ENCODE data around the gene ACSS1. TPM values are rescaled to one million over a fixed set of nuclear protein-coding genes. Genes with fewer than 3 reads are reported as not detected.

Gene ACSS1
- total and polyA plus RNA-seq, 2 experiments from 2014 or later, result not detected

GRCh38 chr20:25018425-25018824 lies 39.5 kb downstream of the ACSS1 start:
- Histone ChIP-seq H3K36me3 (no peaks in the 10 kb centered on the region), H3K4me1 (ENCODE audit: low read depth) (no peaks in the 10 kb centered on the region), H3K9me3 (ENCODE audit: low read depth) (no peaks in the 10 kb centered on the region), H3K27me3 (no peaks in the 10 kb centered on the region), H3K27ac (no peak overlapping the region), H3K4me3 (no peak overlapping the region)
- TF ChIP-seq CTCF (IDR thresholded peaks at IDR 0.05; ENCODE audit: low read depth, low read length), result no peak
- DNase-seq (ENCODE audit: low read depth in 1 of 2, low spot score in 1 of 2), result no peak

GRCh38 chr20:25017257-25017803 lies 40.6 kb downstream of the ACSS1 start:
- H3K4me1 ChIP-seq (ENCODE audit: low read depth), result no peaks in the 10 kb centered on the region
- no peak overlapping the region for H3K27ac ChIP-seq
- no peak for TF ChIP-seq CTCF (IDR thresholded peaks at IDR 0.05; ENCODE audit: low read depth, low read length)
- no peak for DNase-seq (ENCODE audit: low read depth in 1 of 2, low spot score in 1 of 2)
- H3K36me3 ChIP-seq, result no peaks in the 10 kb centered on the region
- no peak overlapping the region for H3K4me3 ChIP-seq
- no peaks in the 10 kb centered on the region for H3K9me3 ChIP-seq (ENCODE audit: low read depth)
- H3K27me3 ChIP-seq, result no peaks in the 10 kb centered on the region

- no peak for DNase-seq (ENCODE audit: low read depth in 1 of 2, low spot score in 1 of 2)
- TF ChIP-seq CTCF (IDR thresholded peaks at IDR 0.05; ENCODE audit: low read depth, low read length), result no peak
- H3K4me1 ChIP-seq (ENCODE audit: low read depth), result no peaks in the 10 kb centered on the region
- no peaks in the 10 kb centered on the region for H3K36me3 ChIP-seq
- no peak overlapping the region for H3K27ac ChIP-seq
- no peaks in the 10 kb centered on the region for H3K9me3 ChIP-seq (ENCODE audit: low read depth)
- H3K27me3 ChIP-seq, result no peaks in the 10 kb centered on the region
- H3K4me3 ChIP-seq, result no peak overlapping the region
Measured at GRCh38 chr20:25016471-25016870, 41.5 kb downstream of the ACSS1 start.

GRCh38 chr20:25015986-25016385 lies 42.0 kb downstream of the ACSS1 start:
- no peak for DNase-seq (ENCODE audit: low read depth in 1 of 2, low spot score in 1 of 2)
- no peak for TF ChIP-seq CTCF (IDR thresholded peaks at IDR 0.05; ENCODE audit: low read depth, low read length)
- H3K4me3 ChIP-seq, result no peak overlapping the region
- no peaks in the 10 kb centered on the region for H3K9me3 ChIP-seq (ENCODE audit: low read depth)
- H3K36me3 ChIP-seq, result no peaks in the 10 kb centered on the region
- no peak overlapping the region for H3K27ac ChIP-seq
- no peaks in the 10 kb centered on the region for H3K27me3 ChIP-seq
- no peaks in the 10 kb centered on the region for H3K4me1 ChIP-seq (ENCODE audit: low read depth)

- Histone ChIP-seq H3K4me1 (ENCODE audit: low read depth) (no peaks in the 10 kb centered on the region), H3K27ac (no peak overlapping the region), H3K4me3 (no peak overlapping the region), H3K36me3 (no peaks in the 10 kb centered on the region), H3K27me3 (no peaks in the 10 kb centered on the region), H3K9me3 (ENCODE audit: low read depth) (no peaks in the 10 kb centered on the region)
- no peak for TF ChIP-seq CTCF (IDR thresholded peaks at IDR 0.05; ENCODE audit: low read depth, low read length)
- no peak for DNase-seq (ENCODE audit: low read depth in 1 of 2, low spot score in 1 of 2)
Measured at GRCh38 chr20:25014816-25015215, 43.1 kb downstream of the ACSS1 start.

Measured in cardiac muscle cell (in vitro differentiated cells and primary cell).